Body of pancreas (tissue), 4 donors: ENCODE data around the gene RAB6D.
"Not testable (repeated sequence)": the region's sequence is repeated elsewhere in the genome, so short reads cannot be mapped to it uniquely, and the experiment has no call there.

Experiments used
- POLR2A ChIP-seq, 3 donors: fragments of 450-650 bp; IDR thresholded peaks; one replicate each; pipeline ENCODE4 v1.6.1; 2016; ENCODE audit warnings: antibody characterized with exemption in 3 of 3, mild to moderate bottlenecking in 2 of 3
- TF ChIP-seq, protein P1 (sequence below), 7 experiments: fragments of 450-650 bp in 4 of 7; fragments of 200-600 bp in 3 of 7; sonication (generic) in 3 of 7; IDR thresholded peaks; one replicate each; pipeline ENCODE4 v1.5.1; 2016 to 2019; ENCODE audit warnings: antibody characterized with exemption in 7 of 7

DNA sequence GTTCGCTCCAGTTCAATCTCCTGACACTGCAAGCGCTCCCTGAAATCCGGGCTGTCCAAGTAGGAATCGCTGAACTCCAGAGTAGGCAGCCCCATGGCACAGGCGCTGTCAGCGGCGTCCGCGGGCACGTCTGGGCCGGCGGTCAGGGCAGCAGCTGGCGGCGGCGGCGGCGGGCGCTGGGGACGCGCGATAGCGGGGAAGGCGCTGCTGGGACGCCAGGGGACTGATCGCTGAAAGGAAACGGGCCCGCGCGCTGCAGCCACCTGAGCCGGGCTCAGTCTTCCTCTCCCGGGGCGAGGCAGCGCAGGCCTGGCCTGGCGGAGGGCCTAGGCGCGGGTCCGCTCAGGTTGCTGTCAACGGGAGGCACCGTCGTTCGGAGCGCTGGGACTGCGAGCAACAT lies 33.0 kb downstream of the RAB6D start:
- TF ChIP-seq, protein P1, sequence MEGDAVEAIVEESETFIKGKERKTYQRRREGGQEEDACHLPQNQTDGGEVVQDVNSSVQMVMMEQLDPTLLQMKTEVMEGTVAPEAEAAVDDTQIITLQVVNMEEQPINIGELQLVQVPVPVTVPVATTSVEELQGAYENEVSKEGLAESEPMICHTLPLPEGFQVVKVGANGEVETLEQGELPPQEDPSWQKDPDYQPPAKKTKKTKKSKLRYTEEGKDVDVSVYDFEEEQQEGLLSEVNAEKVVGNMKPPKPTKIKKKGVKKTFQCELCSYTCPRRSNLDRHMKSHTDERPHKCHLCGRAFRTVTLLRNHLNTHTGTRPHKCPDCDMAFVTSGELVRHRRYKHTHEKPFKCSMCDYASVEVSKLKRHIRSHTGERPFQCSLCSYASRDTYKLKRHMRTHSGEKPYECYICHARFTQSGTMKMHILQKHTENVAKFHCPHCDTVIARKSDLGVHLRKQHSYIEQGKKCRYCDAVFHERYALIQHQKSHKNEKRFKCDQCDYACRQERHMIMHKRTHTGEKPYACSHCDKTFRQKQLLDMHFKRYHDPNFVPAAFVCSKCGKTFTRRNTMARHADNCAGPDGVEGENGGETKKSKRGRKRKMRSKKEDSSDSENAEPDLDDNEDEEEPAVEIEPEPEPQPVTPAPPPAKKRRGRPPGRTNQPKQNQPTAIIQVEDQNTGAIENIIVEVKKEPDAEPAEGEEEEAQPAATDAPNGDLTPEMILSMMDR (IDR thresholded peaks at IDR 0.05), result peak in 1 of 7 experiments; percentile 3
- TF ChIP-seq POLR2A (IDR thresholded peaks at IDR 0.05), result not testable (repeated sequence)
